ENCODE measurements around the gene TCEA2. TPM values are rescaled to one million over a fixed set of nuclear protein-coding genes. Genes with fewer than 3 reads are reported as not detected.

Gene TCEA2
- total and polyA plus RNA-seq, 2 donors (not counting 1 experiment from before 2014, with no cell fraction given), result 58.1 to 63.9 TPM

DNA sequence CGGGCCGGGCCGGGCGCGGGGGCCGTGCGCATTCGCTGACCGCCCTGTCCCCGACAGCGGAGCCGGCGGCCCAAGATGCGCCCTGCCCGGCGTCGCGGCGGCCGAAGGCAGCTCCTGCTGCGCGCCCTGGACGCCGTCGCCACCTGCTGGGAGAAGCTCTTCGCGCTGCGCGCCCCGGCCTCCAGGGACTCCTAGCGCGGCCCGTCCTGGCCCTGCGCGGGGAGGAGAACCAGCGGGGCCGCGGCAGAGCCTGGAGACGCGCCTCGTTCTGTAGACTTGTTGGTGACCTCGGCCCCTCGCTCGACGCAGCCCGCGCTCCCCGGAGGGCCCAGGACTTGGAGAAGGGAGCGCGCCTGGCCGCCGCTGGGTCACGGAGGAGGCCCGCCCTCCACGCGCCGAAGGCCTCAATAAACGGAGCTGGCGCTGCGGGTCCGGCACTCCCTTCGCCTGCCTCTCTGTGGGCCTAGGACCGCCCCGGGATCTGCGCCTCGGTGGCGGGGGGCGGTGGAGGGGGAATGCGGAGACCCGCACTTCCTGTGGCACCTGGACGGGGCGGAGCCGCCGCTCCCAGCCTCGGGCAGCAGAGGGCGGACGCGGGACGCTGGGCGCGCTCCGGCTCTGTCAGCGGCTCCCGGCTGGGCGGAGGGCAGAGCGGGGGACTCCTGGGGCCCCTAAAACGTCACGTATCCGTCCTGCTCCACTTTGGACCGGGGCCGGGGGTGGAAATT, 24.3 kb upstream of the TCEA2 start:
- H3K27ac Mint-ChIP-seq, result peak overlapping the region; percentile 20
- ChIA-PET POLR2A (interaction anchor here (0.5 to 1.6 kb wide), 10 partner anchors 8 to 1063 kb away, joined by 3 to 7 read pairs (median 4); partner anchors contain the start of genes OPRL1, PRPF6 and RGS19), CTCF (interaction anchor here (0.8 to 6.4 kb wide), 29 partner anchors 10 to 500 kb away, joined by 3 to 108 read pairs (median 5); partner anchors contain the start of genes LKAAEAR1, NPBWR2, OPRL1 and PCMTD2)
- peaks cover 6% of the 10 kb centered on the region for H4K20me1 ChIP-seq (ENCODE audit: control insufficient read depth, insufficient read depth, low read length, poor library complexity, severe bottlenecking)
- peak; percentile 84 for DNase-seq
- no peaks in the 10 kb centered on the region for H3K79me2 ChIP-seq (ENCODE audit: control insufficient read depth, insufficient read depth, low read length)
- peaks cover 0 to 23% (median 11%) of the 10 kb centered on the region in 4 experiments for H3K27me3 ChIP-seq (replicated peaks in 1 of 4; ENCODE audit: control extremely low read depth in 1 of 4, control insufficient read depth in 3 of 4, insufficient read depth in 4 of 4, low read length in 3 of 4)
- no peaks in the 10 kb centered on the region for H3K9me3 Mint-ChIP-seq (ENCODE audit: insufficient read depth)
- peaks cover 0 to 8% of the 10 kb centered on the region in 2 experiments for H3K36me3 ChIP-seq (replicated peaks in 1 of 2; ENCODE audit: control extremely low read depth in 1 of 2, control insufficient read depth in 1 of 2, extremely low read depth in 1 of 2, insufficient read depth in 2 of 2, low read length in 1 of 2)
- peaks cover 0 to 3% (median 0%) of the 10 kb centered on the region in 3 donors for H3K9me3 ChIP-seq (ENCODE audit: control extremely low read depth in 1 of 3, control insufficient read depth in 2 of 3, insufficient read depth in 1 of 3, low read length in 2 of 3)
- peak overlapping the region in 1 of 2 donors; percentile 28 for H3K27ac ChIP-seq (ENCODE audit: low read length in 2 of 2)
- H3K4me2 ChIP-seq (replicated peaks; ENCODE audit: low read depth, low read length, poor library complexity, severe bottlenecking), result peak overlapping the region; percentile 100
- intact Hi-C loops (cut with micrococcal nuclease), result loop anchor here (1.0 to 5.0 kb wide), 6 partner anchors 19 to 82 kb away; partner anchors contain the start of genes PRPF6 and TCEA2
- WGBS (ENCODE audit: insufficient coverage), result under 1% methylated on average over 91 of the region's 91 CpGs
- ATAC-seq (ENCODE audit: low read depth), result peak; percentile 86
- peak overlapping the region; percentile 80 for H3K4me3 Mint-ChIP-seq
- peak overlapping the region; percentile 76 for H3K9ac ChIP-seq (ENCODE audit: low read length)
- H3K4me1 Mint-ChIP-seq, result peaks cover 23% of the 10 kb centered on the region
- peak overlapping the region in 4 of 5 experiments; percentile 64 to 85 (median 66) for H3K4me3 ChIP-seq (ENCODE audit: control extremely low read depth in 1 of 5, extremely low read depth in 1 of 5, insufficient read depth in 1 of 5, low read depth in 2 of 5, low read length in 4 of 5)
- peak overlapping the region; percentile 96 for H2AFZ ChIP-seq (ENCODE audit: insufficient read depth, low read depth, low read length, poor library complexity, severe bottlenecking)
- H3K4me1 ChIP-seq (ENCODE audit: control insufficient read depth in 2 of 2, insufficient read depth in 2 of 2, low read length in 2 of 2), result peaks cover 31 to 32% of the 10 kb centered on the region in 2 donors
- no peak for TF ChIP-seq EZH2 (IDR thresholded peaks at IDR 0.05; ENCODE audit: borderline replicate concordance, insufficient read depth, low read depth, low read length, poor library complexity, severe bottlenecking)
- TF ChIP-seq, protein P1, sequence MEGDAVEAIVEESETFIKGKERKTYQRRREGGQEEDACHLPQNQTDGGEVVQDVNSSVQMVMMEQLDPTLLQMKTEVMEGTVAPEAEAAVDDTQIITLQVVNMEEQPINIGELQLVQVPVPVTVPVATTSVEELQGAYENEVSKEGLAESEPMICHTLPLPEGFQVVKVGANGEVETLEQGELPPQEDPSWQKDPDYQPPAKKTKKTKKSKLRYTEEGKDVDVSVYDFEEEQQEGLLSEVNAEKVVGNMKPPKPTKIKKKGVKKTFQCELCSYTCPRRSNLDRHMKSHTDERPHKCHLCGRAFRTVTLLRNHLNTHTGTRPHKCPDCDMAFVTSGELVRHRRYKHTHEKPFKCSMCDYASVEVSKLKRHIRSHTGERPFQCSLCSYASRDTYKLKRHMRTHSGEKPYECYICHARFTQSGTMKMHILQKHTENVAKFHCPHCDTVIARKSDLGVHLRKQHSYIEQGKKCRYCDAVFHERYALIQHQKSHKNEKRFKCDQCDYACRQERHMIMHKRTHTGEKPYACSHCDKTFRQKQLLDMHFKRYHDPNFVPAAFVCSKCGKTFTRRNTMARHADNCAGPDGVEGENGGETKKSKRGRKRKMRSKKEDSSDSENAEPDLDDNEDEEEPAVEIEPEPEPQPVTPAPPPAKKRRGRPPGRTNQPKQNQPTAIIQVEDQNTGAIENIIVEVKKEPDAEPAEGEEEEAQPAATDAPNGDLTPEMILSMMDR (IDR thresholded peaks at IDR 0.05), result peak; percentile 79
- peaks cover 11% of the 10 kb centered on the region for H3K27me3 Mint-ChIP-seq

Measured in B cell (primary cell).